ENCODE data around the gene CACNG3. TPM values are rescaled to one million over a fixed set of nuclear protein-coding genes. Genes with fewer than 3 reads are reported as not detected.

CACNG3 gene
- polyA plus RNA-seq (2013): not detected

GRCh38 chr16:24255456-24256371 is at the start of gene CACNG3:
Gene CACNG3, plus strand, starts transcription at chr16:24256335. Its CDS starts 420 bp downstream, at chr16:24256755.
- Histone ChIP-seq H3K27me3 (replicated peaks in 2 of 5; ENCODE audit: control insufficient read depth in 4 of 5, insufficient read depth in 5 of 5, low read length in 4 of 5) (peaks cover 5 to 63% (median 28%) of the 10 kb centered on the region in 5 experiments), H3K4me3 (ENCODE audit: control insufficient read depth in 1 of 7, extremely low read depth in 1 of 7, insufficient read depth in 4 of 7, low read depth in 2 of 7, low read length in 6 of 7) (peak within 1 kb of the TSS in 1 of 7 experiments; percentile 6), H3K4me1 (ENCODE audit: control extremely low read depth in 1 of 4, control insufficient read depth in 4 of 4, insufficient read depth in 4 of 4, low read length in 3 of 4) (peaks cover 0 to 10% (median 4%) of the 10 kb centered on the region in 4 experiments), H3K27ac (ENCODE audit: insufficient read depth in 1 of 2, low read depth in 1 of 2, low read length in 2 of 2, poor library complexity in 1 of 2, severe bottlenecking in 2 of 2) (no peak within 1 kb of the TSS), H3K36me3 (ENCODE audit: control insufficient read depth in 4 of 4, insufficient read depth in 4 of 4, low read length in 3 of 4) (no peaks in the 10 kb centered on the region), H3K9me3 (ENCODE audit: control extremely low read depth in 1 of 5, control insufficient read depth in 4 of 5, insufficient read depth in 2 of 5, low read depth in 1 of 5, low read length in 4 of 5) (peaks cover 0 to 2% (median 0%) of the 10 kb centered on the region in 5 experiments)
- ChIA-PET POLR2A (interaction anchor here (0.6 kb wide), 1 partner anchor 117 kb away, joined by 3 read pairs; no protein-coding TSS in a partner anchor), CTCF (interaction anchor here (0.6 to 1.9 kb wide), 5 partner anchors 12 to 243 kb away, joined by 3 to 4 read pairs (median 3); no protein-coding TSS in a partner anchor)
- peak; percentile 81 to 92 (median 92) for DNase-seq
- WGBS (ENCODE audit: insufficient coverage): 6% methylated on average over 47 of the region's 54 CpGs

- POLR2A ChIA-PET: no interaction called here
- CTCF ChIA-PET: no interaction called here
- Histone ChIP-seq H3K9me3 (ENCODE audit: control extremely low read depth in 1 of 5, control insufficient read depth in 4 of 5, insufficient read depth in 2 of 5, low read depth in 1 of 5, low read length in 4 of 5) (no peaks in the 10 kb centered on the region), H3K36me3 (ENCODE audit: control insufficient read depth in 4 of 4, insufficient read depth in 4 of 4, low read length in 3 of 4) (peaks cover 13 to 40% (median 24%) of the 10 kb centered on the region in 4 experiments), H3K27ac (ENCODE audit: insufficient read depth in 1 of 2, low read depth in 1 of 2, low read length in 2 of 2, poor library complexity in 1 of 2, severe bottlenecking in 2 of 2) (no peak overlapping the region), H3K4me3 (ENCODE audit: control insufficient read depth in 1 of 7, extremely low read depth in 1 of 7, insufficient read depth in 4 of 7, low read depth in 2 of 7, low read length in 6 of 7) (no peak overlapping the region), H3K27me3 (replicated peaks in 2 of 5; ENCODE audit: control insufficient read depth in 4 of 5, insufficient read depth in 5 of 5, low read length in 4 of 5) (no peaks in the 10 kb centered on the region), H3K4me1 (ENCODE audit: control extremely low read depth in 1 of 4, control insufficient read depth in 4 of 4, insufficient read depth in 4 of 4, low read length in 3 of 4) (no peaks in the 10 kb centered on the region)
- DNase-seq: no peak
- no CpG with 5 or more reads among the region's 3 CpGs for WGBS (ENCODE audit: insufficient coverage)
Observed at GRCh38 chr16:24206926-24207325, 49.2 kb upstream of the CACNG3 start.

GRCh38 chr16:24208710-24209109 is 47.4 kb upstream of the CACNG3 start:
- H3K4me1 ChIP-seq (ENCODE audit: control extremely low read depth in 1 of 4, control insufficient read depth in 4 of 4, insufficient read depth in 4 of 4, low read length in 3 of 4): no peaks in the 10 kb centered on the region
- POLR2A ChIA-PET: no interaction called here

GRCh38 chr16:24214992-24215391 is 41.1 kb upstream of the CACNG3 start:
- no peaks in the 10 kb centered on the region for H3K27me3 ChIP-seq (replicated peaks in 2 of 5; ENCODE audit: control insufficient read depth in 4 of 5, insufficient read depth in 5 of 5, low read length in 4 of 5)
- H3K4me1 ChIP-seq (ENCODE audit: control extremely low read depth in 1 of 4, control insufficient read depth in 4 of 4, insufficient read depth in 4 of 4, low read length in 3 of 4): no peaks in the 10 kb centered on the region
- H3K9me3 ChIP-seq (ENCODE audit: control extremely low read depth in 1 of 5, control insufficient read depth in 4 of 5, insufficient read depth in 2 of 5, low read depth in 1 of 5, low read length in 4 of 5): no peaks in the 10 kb centered on the region
- no CpG with 5 or more reads among the region's 3 CpGs for WGBS (ENCODE audit: insufficient coverage)
- DNase-seq: no peak
- ChIA-PET CTCF (no interaction called here), POLR2A (no interaction called here)
- no peak overlapping the region for H3K27ac ChIP-seq (ENCODE audit: insufficient read depth in 1 of 2, low read depth in 1 of 2, low read length in 2 of 2, poor library complexity in 1 of 2, severe bottlenecking in 2 of 2)
- no peak overlapping the region for H3K4me3 ChIP-seq (ENCODE audit: control insufficient read depth in 1 of 7, extremely low read depth in 1 of 7, insufficient read depth in 4 of 7, low read depth in 2 of 7, low read length in 6 of 7)
- H3K36me3 ChIP-seq (ENCODE audit: control insufficient read depth in 4 of 4, insufficient read depth in 4 of 4, low read length in 3 of 4): peaks cover 15 to 23% (median 20%) of the 10 kb centered on the region in 4 experiments

More at GRCh38 chr16:24208710-24209109, 47.4 kb upstream of the CACNG3 start:
- CTCF ChIA-PET: interaction anchor here (1.0 kb wide), 1 partner anchor 44 kb away, joined by 3 read pairs; no protein-coding TSS in a partner anchor
- Histone ChIP-seq H3K27ac (ENCODE audit: insufficient read depth in 1 of 2, low read depth in 1 of 2, low read length in 2 of 2, poor library complexity in 1 of 2, severe bottlenecking in 2 of 2) (no peak overlapping the region), H3K9me3 (ENCODE audit: control extremely low read depth in 1 of 5, control insufficient read depth in 4 of 5, insufficient read depth in 2 of 5, low read depth in 1 of 5, low read length in 4 of 5) (no peaks in the 10 kb centered on the region), H3K36me3 (ENCODE audit: control insufficient read depth in 4 of 4, insufficient read depth in 4 of 4, low read length in 3 of 4) (peaks cover 9 to 35% (median 20%) of the 10 kb centered on the region in 4 experiments), H3K4me3 (ENCODE audit: control insufficient read depth in 1 of 7, extremely low read depth in 1 of 7, insufficient read depth in 4 of 7, low read depth in 2 of 7, low read length in 6 of 7) (no peak overlapping the region), H3K27me3 (replicated peaks in 2 of 5; ENCODE audit: control insufficient read depth in 4 of 5, insufficient read depth in 5 of 5, low read length in 4 of 5) (no peaks in the 10 kb centered on the region)
- no peak for DNase-seq
- WGBS (ENCODE audit: insufficient coverage): 100% methylated on average over 3 of the region's 5 CpGs

GRCh38 chr16:24216961-24217360 is 39.2 kb upstream of the CACNG3 start:
- H3K27me3 ChIP-seq (replicated peaks in 2 of 5; ENCODE audit: control insufficient read depth in 4 of 5, insufficient read depth in 5 of 5, low read length in 4 of 5): no peaks in the 10 kb centered on the region
- no peaks in the 10 kb centered on the region for H3K4me1 ChIP-seq (ENCODE audit: control extremely low read depth in 1 of 4, control insufficient read depth in 4 of 4, insufficient read depth in 4 of 4, low read length in 3 of 4)
- no peak overlapping the region for H3K27ac ChIP-seq (ENCODE audit: insufficient read depth in 1 of 2, low read depth in 1 of 2, low read length in 2 of 2, poor library complexity in 1 of 2, severe bottlenecking in 2 of 2)
- H3K36me3 ChIP-seq (ENCODE audit: control insufficient read depth in 4 of 4, insufficient read depth in 4 of 4, low read length in 3 of 4): peaks cover 13 to 26% (median 15%) of the 10 kb centered on the region in 4 experiments
- ChIA-PET CTCF (no interaction called here), POLR2A (no interaction called here)
- H3K4me3 ChIP-seq (ENCODE audit: control insufficient read depth in 1 of 7, extremely low read depth in 1 of 7, insufficient read depth in 4 of 7, low read depth in 2 of 7, low read length in 6 of 7): no peak overlapping the region
- DNase-seq: no peak
- peaks cover 0 to 1% (median 0%) of the 10 kb centered on the region in 5 experiments for H3K9me3 ChIP-seq (ENCODE audit: control extremely low read depth in 1 of 5, control insufficient read depth in 4 of 5, insufficient read depth in 2 of 5, low read depth in 1 of 5, low read length in 4 of 5)

DNA sequence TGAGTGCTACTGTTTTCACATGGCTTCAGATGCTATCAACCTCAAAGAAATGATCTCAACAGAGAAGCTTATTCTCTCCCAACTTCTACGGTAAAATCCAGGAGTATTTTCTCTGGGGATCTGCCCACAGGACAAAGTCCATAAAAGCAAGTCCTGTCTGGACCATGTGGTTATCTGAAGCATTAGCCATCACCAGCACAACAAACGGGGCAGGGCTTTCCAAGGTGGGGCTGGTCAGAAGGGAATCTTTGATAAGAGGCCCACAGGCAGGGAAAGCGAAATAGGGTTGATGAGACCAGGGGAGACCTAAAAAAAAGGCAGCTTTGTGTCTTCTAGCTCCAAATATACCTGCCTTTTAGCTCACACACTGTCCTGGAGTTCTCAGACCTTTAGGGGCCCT is 38.7 kb upstream of the CACNG3 start:
- no peak overlapping the region for H3K27ac ChIP-seq (ENCODE audit: insufficient read depth in 1 of 2, low read depth in 1 of 2, low read length in 2 of 2, poor library complexity in 1 of 2, severe bottlenecking in 2 of 2)
- no peaks in the 10 kb centered on the region for H3K4me1 ChIP-seq (ENCODE audit: control extremely low read depth in 1 of 4, control insufficient read depth in 4 of 4, insufficient read depth in 4 of 4, low read length in 3 of 4)
- peaks cover 13 to 26% (median 16%) of the 10 kb centered on the region in 4 experiments for H3K36me3 ChIP-seq (ENCODE audit: control insufficient read depth in 4 of 4, insufficient read depth in 4 of 4, low read length in 3 of 4)
- 88% methylated on average over 1 of the region's 3 CpGs for WGBS (ENCODE audit: insufficient coverage)
- ChIA-PET POLR2A (interaction anchor here (0.6 kb wide), 1 partner anchor 18 kb away, joined by 3 read pairs; no protein-coding TSS in a partner anchor), CTCF (no interaction called here)
- H3K4me3 ChIP-seq (ENCODE audit: control insufficient read depth in 1 of 7, extremely low read depth in 1 of 7, insufficient read depth in 4 of 7, low read depth in 2 of 7, low read length in 6 of 7): no peak overlapping the region
- no peaks in the 10 kb centered on the region for H3K27me3 ChIP-seq (replicated peaks in 2 of 5; ENCODE audit: control insufficient read depth in 4 of 5, insufficient read depth in 5 of 5, low read length in 4 of 5)
- no peak for DNase-seq
- peaks cover 0 to 2% (median 0%) of the 10 kb centered on the region in 5 experiments for H3K9me3 ChIP-seq (ENCODE audit: control extremely low read depth in 1 of 5, control insufficient read depth in 4 of 5, insufficient read depth in 2 of 5, low read depth in 1 of 5, low read length in 4 of 5)

DNA sequence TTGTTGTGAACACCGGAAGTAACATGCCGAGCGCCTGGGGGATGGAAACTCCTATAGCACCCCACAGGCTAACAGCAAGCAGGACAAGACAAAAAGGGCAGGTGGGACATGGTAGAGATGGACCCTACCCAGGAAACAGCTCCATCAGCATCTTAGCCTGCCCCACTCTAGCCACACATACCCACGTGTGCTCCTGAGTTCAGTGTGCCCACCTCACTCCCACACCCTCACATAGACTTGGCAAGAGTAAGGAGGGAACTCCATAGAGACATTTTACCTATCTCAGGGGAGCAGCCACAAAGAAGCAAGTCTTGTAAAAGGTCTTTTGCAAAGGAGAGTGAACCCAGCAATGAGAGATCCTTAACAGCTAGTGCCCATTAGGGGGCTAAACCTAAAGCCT is 37.8 kb upstream of the CACNG3 start:
- H3K36me3 ChIP-seq (ENCODE audit: control insufficient read depth in 4 of 4, insufficient read depth in 4 of 4, low read length in 3 of 4): peaks cover 13 to 23% (median 17%) of the 10 kb centered on the region in 4 experiments
- no peaks in the 10 kb centered on the region for H3K4me1 ChIP-seq (ENCODE audit: control extremely low read depth in 1 of 4, control insufficient read depth in 4 of 4, insufficient read depth in 4 of 4, low read length in 3 of 4)
- CTCF ChIA-PET: no interaction called here
- no peak overlapping the region for H3K27ac ChIP-seq (ENCODE audit: insufficient read depth in 1 of 2, low read depth in 1 of 2, low read length in 2 of 2, poor library complexity in 1 of 2, severe bottlenecking in 2 of 2)
- H3K4me3 ChIP-seq (ENCODE audit: control insufficient read depth in 1 of 7, extremely low read depth in 1 of 7, insufficient read depth in 4 of 7, low read depth in 2 of 7, low read length in 6 of 7): no peak overlapping the region
- H3K27me3 ChIP-seq (replicated peaks in 2 of 5; ENCODE audit: control insufficient read depth in 4 of 5, insufficient read depth in 5 of 5, low read length in 4 of 5): no peaks in the 10 kb centered on the region
- peaks cover 0 to 2% (median 0%) of the 10 kb centered on the region in 5 experiments for H3K9me3 ChIP-seq (ENCODE audit: control extremely low read depth in 1 of 5, control insufficient read depth in 4 of 5, insufficient read depth in 2 of 5, low read depth in 1 of 5, low read length in 4 of 5)
- no peak for DNase-seq
- WGBS (ENCODE audit: insufficient coverage): 100% methylated on average over 2 of the region's 4 CpGs
- POLR2A ChIA-PET: no interaction called here

All from common myeloid progenitor, CD34-positive (primary cell).